GM20000 (cell line): ENCODE results near the gene TSPAN13.

ENCODE experiments used
- DNase-seq: peaks from one replicate; pipeline ENCODE4 v3.0.0; 2012; ENCODE audit warnings: low spot score
- CTCF ChIP-seq: IDR thresholded peaks from 2 replicates; pipeline ENCODE4 v1.5.1; 2012; ENCODE audit warnings: mild to moderate bottlenecking, control low read depth; ENCODE audit errors: extremely low read depth, missing control alignments

Gene TSPAN13

GRCh38 chr7:16774986-16775385 is 21.4 kb downstream of the TSPAN13 start:
- TF ChIP-seq CTCF, result no peak
- no peak for DNase-seq

- TF ChIP-seq CTCF, result no peak
- DNase-seq, result no peak
Observed at GRCh38 chr7:16776053-16776452, 22.5 kb downstream of the TSPAN13 start.

- TF ChIP-seq CTCF, result no peak
- DNase-seq, result no peak
Observed at GRCh38 chr7:16778476-16778875, 24.9 kb downstream of the TSPAN13 start.

GRCh38 chr7:16779051-16779450 is 25.5 kb downstream of the TSPAN13 start:
- DNase-seq, result no peak

GRCh38 chr7:16780596-16780995 is 27.0 kb downstream of the TSPAN13 start:
- no peak for TF ChIP-seq CTCF
- no peak for DNase-seq

More at GRCh38 chr7:16779051-16779450, 25.5 kb downstream of the TSPAN13 start:
- TF ChIP-seq CTCF, result no peak

- DNase-seq, result no peak
- no peak for TF ChIP-seq CTCF
Observed at GRCh38 chr7:16785321-16785720, 31.8 kb downstream of the TSPAN13 start.

GRCh38 chr7:16785846-16786245 is 32.3 kb downstream of the TSPAN13 start:
- DNase-seq, result no peak
- TF ChIP-seq CTCF, result no peak
